GM19193 (cell line): ENCODE measurements around the gene KLHL8.

Experiments
- POLR2A ChIP-seq: IDR thresholded peaks from 4 replicates; pipeline ENCODE4 v1.6.1; 2011; ENCODE audit not compliant: insufficient read depth, insufficient read length; ENCODE audit errors: extremely low read depth

KLHL8 gene

DNA sequence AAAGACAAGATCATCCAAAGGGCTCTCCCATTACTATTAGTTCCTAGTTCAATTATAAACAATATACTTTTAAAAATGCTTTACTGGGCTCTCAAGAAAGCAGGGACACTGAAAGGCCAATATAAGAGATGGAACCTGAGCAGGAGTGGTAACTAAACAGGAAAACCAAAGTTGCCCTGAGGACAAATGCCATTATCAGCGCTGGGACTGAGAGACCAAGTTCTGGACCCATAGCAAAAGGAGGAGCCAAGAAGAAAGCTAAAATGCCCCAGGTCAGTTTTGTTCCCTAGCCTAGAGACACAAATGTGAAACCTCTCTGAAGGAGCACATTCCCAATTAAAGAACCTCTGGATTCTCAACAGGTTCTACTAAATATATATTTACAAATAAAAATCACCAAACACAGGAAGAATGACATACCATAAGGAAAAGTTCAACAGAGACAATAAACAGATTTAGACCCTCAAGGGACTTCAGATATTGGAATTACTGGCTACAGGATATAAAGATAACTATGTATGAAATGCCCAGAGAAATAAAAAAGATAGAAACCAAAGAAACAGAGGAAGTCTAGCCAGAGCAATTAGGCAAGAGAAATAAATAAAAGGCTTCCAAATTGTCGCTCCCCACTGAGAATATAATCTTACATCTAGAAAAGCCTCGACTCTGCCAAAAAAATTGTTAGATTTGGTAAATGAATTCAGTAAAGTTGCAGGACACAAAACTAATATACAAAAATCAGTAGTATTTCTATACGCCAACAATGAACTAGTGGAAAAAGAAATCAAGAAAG lies 67.1 kb downstream of the KLHL8 start:
- no peak for TF ChIP-seq POLR2A

DNA sequence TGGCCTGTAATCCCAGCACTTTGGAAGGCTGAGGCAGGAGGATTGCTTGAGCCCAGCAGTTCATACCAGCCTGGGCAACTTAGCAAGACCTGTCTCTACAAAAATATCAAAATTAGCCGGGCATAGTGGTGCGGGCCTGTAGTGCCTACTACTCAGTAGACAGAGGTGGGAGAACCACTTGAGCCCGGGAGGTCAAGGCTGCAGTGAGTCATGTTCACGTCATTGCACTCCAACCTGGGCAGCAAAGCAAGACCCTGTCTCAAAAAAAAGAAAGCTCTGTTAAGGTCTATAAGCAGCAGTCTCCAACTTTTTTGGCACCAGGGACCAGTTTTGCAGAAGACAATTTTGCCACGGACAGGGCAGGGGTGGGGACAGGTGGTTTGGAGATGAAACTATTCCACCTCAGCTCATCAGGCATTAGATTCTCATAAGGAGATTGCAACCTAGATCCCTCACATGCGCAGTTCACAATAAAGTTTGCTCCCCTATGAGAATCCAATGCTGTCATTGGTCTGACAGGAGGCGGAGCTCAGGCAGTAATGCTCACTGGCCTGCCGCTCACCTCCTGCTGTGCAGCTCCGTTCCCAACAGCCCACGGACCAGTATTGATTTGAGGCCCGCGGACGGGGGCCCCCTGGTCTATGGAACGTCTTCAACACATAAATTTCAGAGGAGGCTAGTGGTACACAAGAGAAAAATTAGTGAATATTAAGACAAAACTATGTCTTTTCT lies 67.9 kb downstream of the KLHL8 start:
- TF ChIP-seq POLR2A = no peak

DNA sequence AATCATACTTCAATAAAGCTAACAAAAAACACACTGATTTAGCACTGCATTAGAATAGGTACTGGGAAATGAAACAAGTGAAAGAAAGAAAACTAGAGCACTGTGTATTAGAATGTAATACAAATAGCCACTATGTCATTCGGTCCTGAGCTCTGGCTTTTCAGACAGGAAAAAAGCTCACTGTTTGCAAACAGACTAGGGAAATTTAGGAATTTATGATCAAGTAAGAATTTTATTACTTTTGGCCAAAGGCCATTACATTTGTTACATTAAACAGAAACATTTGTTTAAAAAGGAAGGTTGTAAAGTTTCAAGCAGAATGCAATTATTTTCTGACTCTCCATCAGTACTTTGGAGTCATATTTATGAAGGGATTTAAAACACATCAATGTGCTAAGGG lies 68.7 kb downstream of the KLHL8 start:
- TF ChIP-seq POLR2A = no peak

DNA sequence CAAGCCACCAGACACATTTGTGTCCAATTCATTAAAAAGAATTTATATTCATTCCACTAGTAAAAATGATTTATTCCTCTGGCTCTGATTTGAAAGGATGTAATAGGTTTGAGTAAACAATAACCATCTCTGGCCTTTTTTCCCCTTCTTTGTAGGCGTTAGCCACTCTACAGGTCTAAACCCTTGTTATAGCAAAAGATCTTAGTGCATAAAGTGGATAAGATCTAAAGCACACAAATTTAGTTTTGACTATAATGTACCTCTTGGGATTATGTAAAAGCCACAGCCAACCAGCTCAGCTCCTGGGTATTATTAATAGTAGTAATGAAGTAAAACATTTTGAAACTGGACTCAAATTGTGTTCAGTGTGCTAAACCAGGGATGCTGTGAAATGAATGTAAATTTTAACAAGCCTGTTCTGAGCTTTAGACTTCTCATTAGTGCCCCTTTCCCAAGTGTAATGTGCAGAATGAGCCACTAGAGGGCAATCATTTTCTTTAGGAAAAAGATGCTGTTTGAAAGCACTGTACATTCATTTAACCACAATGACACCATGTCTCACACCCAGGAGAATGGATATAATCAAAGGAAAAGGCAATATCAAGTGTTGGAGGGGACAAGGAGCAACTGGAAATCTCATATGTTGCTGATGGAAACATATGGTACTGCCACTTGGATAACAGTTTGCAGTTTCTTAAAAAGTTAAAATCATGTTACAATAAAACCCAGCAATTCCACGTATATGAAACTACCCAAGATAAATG lies 69.7 kb downstream of the KLHL8 start:
- TF ChIP-seq POLR2A = no peak

DNA sequence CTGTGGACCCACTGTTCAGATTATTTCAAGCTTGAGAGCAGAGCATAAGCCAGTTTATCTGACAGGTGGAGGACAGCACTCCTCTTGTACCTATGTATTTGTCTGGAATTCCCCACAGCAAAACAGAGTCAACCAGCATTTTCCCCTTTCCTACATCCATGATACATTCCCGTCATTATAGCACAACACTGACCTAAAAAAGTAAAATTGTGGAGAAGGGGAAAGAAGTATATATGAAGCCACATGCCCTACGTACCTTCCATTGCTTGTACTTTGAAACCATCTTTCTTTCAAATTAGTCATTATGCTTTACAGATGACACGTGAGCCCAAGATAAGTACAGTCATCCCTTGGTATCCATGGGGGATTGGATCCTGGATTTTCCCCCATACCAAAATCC lies 73.3 kb downstream of the KLHL8 start:
- TF ChIP-seq POLR2A = no peak

DNA sequence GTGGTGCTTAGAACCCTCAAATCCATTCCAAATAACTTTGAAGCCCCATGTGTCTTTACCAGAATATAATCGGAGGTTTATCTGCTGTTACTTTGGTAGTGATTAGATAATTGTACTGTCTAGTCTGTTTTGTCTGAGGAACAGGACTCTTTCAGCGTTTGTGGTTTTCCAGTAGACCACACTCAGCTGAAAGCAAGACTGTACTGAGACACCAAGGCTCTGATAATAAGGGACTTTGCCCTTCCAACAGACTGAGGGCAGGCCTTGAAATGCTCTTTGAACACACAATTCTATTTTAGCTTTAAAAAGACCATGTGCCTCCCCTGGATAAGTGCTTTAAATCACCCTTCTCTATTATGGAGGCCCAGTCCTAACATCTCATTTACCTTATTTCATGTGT lies 76.1 kb downstream of the KLHL8 start:
- TF ChIP-seq POLR2A = no peak

DNA sequence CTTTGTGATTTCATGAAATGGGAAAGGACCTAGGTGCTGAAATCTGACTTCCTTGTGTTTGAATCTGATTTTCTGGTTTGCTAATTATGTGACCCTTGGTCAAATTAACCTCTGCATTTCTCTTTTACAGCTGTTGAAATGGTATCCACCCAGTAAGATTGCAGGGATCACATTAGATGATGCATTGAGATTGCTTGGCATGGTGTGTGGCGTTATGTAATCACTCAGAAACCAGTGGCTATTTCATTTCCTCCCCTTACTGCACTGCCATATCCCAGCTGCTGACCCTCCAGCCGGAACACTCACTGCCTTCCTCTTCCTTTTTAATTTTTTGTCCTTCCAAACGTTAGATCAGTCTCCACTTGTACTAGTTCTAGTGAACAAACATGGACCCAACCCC lies 79.0 kb downstream of the KLHL8 start:
- TF ChIP-seq POLR2A = no peak

DNA sequence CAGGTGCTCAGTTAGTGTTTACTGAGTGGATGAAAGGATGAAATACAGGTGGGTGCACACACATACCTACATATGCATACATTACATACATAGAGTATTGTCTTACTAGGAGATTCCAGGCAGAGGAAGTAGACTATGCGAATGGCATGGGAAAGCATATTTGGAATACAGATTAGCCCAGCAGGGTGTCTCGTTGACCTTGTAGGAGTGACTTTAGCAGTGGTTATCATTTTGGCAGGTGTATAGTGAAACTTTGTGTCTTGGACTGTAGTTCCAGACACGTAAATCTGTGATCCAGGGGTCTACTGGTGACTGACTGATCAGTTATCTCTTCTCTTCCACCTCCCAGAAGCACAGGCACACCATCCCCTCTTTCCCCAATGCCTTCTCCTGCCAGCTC lies 86.3 kb downstream of the KLHL8 start:
- TF ChIP-seq POLR2A = no peak

DNA sequence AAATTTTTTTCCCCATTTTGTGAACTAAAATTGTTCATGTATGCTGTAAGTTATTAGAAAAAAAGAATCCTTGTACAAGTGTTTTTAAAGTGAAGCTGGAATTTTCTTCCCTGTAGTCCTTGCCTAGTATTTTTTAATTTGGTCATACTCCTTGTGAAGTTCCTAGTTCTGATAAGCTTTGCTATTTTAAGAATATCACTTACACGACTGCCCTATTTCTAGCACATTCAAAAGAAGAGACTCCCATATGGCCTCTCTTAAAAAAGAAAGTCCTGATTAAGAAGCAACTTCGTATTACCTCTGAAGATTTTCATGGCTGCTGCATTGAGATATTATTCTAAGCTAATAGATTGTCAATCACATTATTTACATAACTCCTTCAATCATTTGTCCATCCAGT lies 87.2 kb downstream of the KLHL8 start:
- no peak for TF ChIP-seq POLR2A

DNA sequence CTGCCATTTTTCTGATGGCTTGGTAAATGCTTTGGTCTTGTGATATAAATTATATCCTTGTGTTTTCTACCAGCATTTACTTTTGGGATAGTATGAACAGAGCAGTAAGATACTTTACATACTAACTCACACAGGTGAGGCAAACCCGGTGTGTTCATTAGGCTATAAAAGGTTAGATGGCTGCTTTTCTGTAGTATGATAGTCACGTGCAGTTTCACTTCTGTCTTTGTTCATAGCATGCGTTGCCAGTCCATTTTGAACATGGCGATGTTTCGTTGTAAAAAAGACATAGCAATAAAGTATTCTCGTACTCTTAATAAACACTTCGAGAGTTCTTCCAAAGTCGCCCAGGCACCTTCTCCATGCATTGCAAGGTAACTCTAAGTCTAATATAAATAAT lies 88.4 kb downstream of the KLHL8 start:
- TF ChIP-seq POLR2A = no peak

DNA sequence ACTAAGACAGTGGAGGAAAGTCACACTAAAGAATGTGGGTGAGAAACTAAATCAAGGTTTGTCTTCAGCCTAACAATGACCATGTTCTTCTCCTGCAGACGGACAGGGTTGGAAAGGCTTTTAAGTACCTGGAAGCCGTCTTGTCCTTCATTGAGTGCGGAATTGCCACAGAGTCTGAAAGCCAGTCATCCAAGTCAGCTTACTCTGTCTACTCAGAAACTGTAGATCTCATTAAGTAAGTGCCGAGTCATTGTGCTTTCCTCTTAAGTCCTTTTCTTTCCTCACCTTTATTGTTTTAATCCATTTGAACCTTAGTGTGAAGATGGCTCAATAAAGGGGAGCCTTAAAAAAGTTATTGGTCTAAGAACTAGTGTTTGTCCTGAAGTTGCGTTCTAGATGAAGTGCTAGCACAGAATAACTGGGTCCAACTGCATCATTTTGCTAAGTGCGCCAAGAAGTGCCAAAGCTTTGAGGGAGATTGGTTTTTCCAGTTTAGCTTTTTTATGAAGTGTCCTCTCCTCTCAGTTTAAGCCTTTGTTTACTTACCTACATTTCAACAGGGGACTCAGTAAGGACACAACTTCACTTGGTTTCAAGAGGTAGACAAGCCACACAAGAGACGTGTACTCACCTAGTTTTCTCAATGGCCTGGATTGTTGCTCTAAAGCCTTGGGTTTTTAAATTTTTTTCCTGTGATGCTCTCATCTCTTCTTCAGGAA lies 89.3 kb downstream of the KLHL8 start:
- TF ChIP-seq POLR2A = no peak

DNA sequence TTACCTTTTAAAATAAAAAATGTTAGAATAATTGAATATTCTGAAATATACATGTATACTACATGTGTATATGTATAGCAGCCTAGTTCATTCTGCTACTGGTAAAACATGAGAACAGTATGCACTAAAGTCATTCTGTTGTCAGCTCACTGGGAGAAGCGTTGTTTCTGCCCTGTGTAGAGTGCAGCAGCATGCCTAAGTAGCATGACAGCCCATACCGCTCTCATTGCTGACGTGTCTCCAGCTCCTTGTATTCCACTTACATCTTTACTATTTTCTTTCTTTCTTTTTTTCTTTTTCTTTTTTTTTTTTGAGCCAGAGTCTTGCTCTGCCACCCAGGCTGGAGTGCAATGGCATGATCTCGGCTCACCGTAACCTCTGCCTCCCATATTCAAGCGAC lies 90.7 kb downstream of the KLHL8 start:
- no peak for TF ChIP-seq POLR2A

DNA sequence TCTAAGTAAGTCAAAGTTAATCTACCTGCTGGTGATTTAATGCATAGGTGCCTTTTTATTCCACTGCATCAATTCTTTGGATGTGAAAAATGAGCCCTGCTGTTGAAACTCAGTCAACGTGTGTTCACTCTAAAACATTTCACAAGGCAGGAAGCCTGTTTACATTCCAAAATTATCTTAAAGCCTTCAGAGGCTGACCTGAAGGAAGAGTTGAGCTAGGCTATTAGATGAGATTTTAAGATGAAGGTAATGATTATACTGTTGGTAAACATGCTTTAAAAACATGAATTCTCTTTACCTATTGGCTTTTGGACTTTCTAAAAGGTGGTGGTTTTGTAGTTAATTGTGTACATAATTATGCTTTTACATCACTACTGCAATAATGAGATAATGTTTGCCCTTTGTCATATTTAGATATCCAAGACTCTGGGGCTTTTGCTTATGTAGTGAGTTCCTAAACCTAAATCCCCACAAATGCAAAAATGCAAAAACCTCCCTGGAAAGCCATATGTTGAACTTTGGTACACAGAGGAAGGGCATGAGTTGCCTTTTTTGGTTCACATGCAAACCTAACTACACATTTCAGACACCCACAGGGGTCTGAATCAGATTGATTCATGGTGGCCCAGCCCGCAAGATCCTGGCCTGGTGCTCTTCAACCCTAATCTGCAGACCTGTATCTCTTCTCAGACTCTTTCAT lies 92.3 kb downstream of the KLHL8 start:
- no peak for TF ChIP-seq POLR2A

DNA sequence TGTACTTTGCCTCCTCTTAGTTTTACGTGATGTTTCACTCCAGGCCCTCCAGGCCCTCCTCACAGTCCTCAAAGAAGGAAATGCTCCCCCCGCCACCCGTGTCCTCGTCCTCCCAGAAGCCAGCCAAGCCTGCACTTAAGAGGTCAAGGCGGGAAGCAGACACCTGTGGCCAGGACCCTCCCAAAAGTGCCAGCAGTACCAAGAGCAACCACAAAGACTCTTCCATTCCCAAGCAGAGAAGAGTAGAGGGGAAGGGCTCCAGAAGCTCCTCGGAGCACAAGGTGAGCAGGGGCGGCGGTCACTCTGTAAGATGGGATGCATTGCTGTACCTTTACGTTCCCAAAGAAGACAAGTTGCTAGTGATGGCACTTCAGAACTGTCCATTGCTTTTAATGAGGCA lies 94.4 kb downstream of the KLHL8 start:
- no peak for TF ChIP-seq POLR2A
